ENCODE data around the gene GLB1L.

The GLB1L gene

DNA sequence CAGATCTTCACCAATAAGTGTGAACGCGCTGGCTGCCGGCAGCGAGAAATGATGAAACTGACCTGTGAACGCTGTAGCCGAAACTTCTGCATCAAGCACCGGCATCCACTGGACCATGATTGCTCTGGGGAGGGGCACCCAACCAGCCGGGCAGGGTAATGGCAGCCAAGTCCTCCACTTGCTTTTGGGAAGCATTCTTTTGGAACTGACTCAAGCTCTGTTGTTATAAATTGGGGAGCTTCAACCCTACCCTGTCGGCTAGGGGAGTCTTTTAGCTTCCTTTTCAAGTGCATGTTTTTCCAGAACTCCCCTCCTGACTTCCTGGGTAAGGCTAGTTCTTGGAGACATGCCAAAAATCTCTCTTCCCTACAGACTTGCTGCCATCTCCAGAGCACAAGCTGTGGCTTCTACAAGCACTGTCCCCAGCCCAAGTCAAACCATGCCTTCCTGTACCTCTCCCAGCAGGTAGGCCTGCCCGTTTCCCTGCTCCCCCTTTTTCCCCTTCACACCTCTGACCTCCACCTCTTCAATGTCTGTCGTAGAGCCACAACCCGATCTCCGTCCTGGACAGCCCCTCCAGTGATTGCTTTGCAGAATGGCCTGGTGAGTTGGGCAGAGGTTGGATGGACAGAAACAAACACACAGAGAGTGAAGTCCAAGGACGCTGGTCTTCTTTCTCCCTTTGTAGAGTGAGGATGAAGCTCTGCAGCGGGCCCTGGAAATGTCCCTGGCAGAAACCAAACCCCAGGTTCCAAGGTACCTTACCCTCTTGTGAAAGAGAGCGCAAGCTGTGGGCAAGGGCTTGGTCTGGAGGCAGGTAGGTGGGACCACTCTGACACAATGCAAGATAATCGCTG lies 37.1 kb downstream of the GLB1L start:
- no peaks in the 10 kb centered on the region for H4K20me1 ChIP-seq (ENCODE audit: insufficient read depth, low read length)
- H3K79me2 ChIP-seq (ENCODE audit: low read length), result peaks cover 12% of the 10 kb centered on the region; the same call in 1 of the 2 replicates
- H3K9ac ChIP-seq (ENCODE audit: low read length), result no peak overlapping the region
- DNase-seq, result no peak
- H3K36me3 ChIP-seq (replicated peaks; ENCODE audit: insufficient read depth, low read length), result no peaks in the 10 kb centered on the region
- no peak overlapping the region for H2AFZ ChIP-seq (ENCODE audit: low read length)
- H3K27me3 ChIP-seq (replicated peaks; ENCODE audit: insufficient read depth, low read length), result no peaks in the 10 kb centered on the region
- no peak overlapping the region for H3K27ac ChIP-seq (ENCODE audit: low read length)
- peaks cover 13% of the 10 kb centered on the region for H3F3A ChIP-seq (ENCODE audit: insufficient read depth, low read length)
- peak overlapping the region; percentile 88; the same call in 1 of the 2 replicates for H3K4me2 ChIP-seq (ENCODE audit: low read depth, low read length)
- TF ChIP-seq, protein P1, sequence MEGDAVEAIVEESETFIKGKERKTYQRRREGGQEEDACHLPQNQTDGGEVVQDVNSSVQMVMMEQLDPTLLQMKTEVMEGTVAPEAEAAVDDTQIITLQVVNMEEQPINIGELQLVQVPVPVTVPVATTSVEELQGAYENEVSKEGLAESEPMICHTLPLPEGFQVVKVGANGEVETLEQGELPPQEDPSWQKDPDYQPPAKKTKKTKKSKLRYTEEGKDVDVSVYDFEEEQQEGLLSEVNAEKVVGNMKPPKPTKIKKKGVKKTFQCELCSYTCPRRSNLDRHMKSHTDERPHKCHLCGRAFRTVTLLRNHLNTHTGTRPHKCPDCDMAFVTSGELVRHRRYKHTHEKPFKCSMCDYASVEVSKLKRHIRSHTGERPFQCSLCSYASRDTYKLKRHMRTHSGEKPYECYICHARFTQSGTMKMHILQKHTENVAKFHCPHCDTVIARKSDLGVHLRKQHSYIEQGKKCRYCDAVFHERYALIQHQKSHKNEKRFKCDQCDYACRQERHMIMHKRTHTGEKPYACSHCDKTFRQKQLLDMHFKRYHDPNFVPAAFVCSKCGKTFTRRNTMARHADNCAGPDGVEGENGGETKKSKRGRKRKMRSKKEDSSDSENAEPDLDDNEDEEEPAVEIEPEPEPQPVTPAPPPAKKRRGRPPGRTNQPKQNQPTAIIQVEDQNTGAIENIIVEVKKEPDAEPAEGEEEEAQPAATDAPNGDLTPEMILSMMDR (IDR thresholded peaks at IDR 0.05; ENCODE audit: low read length), result no peak
- TF ChIP-seq EZH2 (optimal IDR thresholded peaks at IDR 0.05; ENCODE audit: low read depth, low read length) (no peak), EZH2phosphoT487 (IDR thresholded peaks at IDR 0.05; ENCODE audit: low read length) (no peak)
- no peak overlapping the region for H3K4me3 ChIP-seq (ENCODE audit: low read length)
- no peaks in the 10 kb centered on the region for H3K9me3 ChIP-seq (replicated peaks; ENCODE audit: insufficient read depth, low read length)
- no peaks in the 10 kb centered on the region for H3K9me2 ChIP-seq (replicated peaks; ENCODE audit: insufficient read depth, low read length)
- peaks cover 10% of the 10 kb centered on the region; the same call in 1 of the 2 replicates for H3K4me1 ChIP-seq (ENCODE audit: low read length)

DNA sequence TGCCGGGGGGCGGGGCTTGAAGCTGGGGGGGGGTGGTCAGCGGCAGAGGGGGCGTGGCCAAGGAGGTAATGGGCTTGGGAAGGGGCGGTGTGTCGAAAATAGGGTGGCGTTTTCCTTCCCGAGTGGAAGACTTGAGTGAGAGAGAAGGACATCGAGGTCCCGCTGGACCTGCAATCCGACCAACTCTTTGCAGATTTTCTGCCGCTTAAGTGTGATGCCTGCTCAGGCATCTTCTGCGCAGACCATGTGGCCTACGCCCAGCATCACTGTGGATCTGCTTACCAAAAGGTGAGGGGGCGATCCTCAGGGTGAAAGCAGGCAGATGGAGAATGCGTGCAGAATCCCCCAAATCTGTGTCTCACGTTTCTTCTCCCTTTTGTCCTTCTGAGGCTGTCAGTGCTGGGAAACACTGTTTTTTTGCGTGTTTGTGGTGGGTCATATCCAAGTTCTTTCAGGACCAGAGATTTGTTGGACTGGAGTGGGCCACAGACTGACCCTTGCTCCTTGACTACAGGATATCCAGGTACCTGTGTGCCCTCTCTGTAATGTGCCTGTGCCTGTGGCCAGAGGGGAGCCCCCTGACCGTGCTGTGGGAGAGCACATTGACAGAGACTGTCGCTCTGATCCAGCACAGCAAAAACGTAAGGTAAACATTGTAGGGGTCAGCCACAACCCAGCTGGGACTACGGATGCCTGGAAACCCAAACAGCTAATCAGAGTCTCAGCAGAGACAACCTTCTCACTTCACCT lies 37.9 kb downstream of the GLB1L start:
- no peak overlapping the region for H2AFZ ChIP-seq (ENCODE audit: low read length)
- H3K4me1 ChIP-seq (ENCODE audit: low read length), result peaks cover 10% of the 10 kb centered on the region; the same call in 1 of the 2 replicates
- H3K9me2 ChIP-seq (replicated peaks; ENCODE audit: insufficient read depth, low read length), result no peaks in the 10 kb centered on the region
- peak overlapping the region; percentile 84 for H3K4me3 ChIP-seq (ENCODE audit: low read length)
- no peak for DNase-seq
- TF ChIP-seq, protein P1 (IDR thresholded peaks at IDR 0.05; ENCODE audit: low read length), result no peak
- H3K4me2 ChIP-seq (ENCODE audit: low read depth, low read length), result peak overlapping the region; percentile 88
- H4K20me1 ChIP-seq (ENCODE audit: insufficient read depth, low read length), result no peaks in the 10 kb centered on the region
- H3K27ac ChIP-seq (ENCODE audit: low read length), result peak overlapping the region; percentile 79; the same call in 1 of the 2 replicates
- H3K36me3 ChIP-seq (replicated peaks; ENCODE audit: insufficient read depth, low read length), result no peaks in the 10 kb centered on the region
- peaks cover 12% of the 10 kb centered on the region; the same call in 1 of the 2 replicates for H3K79me2 ChIP-seq (ENCODE audit: low read length)
- H3K9me3 ChIP-seq (replicated peaks; ENCODE audit: insufficient read depth, low read length), result no peaks in the 10 kb centered on the region
- H3K27me3 ChIP-seq (replicated peaks; ENCODE audit: insufficient read depth, low read length), result no peaks in the 10 kb centered on the region
- peaks cover 13% of the 10 kb centered on the region for H3F3A ChIP-seq (ENCODE audit: insufficient read depth, low read length)
- peak overlapping the region; percentile 81; the same call in 1 of the 2 replicates for H3K9ac ChIP-seq (ENCODE audit: low read length)

DNA sequence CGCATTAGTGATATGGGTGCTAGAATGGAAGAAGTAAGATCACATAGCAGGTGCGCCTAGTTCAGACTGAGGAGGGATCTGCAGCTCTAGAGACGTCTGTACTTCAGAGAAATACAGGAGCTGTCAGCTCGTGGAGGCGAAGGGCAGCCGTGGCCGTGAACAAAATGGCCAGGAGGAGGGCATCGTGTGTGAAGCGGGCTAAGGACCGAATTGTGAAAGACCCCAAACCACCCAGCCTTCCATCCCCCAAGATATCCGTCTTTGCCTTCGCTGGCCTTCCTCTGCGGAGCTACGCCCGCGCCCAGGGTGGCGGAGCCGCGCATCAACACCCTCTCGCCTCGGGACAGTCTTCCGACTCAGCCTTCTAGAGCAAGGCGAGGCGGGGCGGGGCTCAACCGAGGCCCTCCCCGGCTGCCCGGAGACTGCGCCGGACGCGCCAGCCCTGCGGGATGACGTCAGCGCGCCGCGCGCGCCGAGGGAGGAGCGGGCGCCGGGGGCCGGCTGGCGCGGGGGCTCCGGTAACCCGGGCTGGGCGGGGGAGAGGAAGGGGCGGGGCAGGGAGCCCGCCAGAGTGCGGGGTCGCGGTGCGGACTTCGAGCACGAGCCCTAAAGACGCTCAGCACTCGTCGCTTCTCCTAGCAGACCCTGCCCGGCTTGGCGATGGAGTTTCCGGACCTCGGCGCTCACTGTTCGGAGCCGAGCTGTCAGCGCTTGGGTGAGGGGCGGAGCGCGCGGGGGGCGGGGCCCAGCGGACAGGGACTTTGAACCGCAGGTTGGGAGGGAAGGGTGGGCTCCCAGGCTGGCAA lies 38.7 kb downstream of the GLB1L start, which contains the start of gene ZFAND2B:
TSS of gene ZFAND2B (plus strand) at position 455 of the 806 bp plus-strand sequence. CDS start at position 661, 206 bp downstream.
- peaks cover 10% of the 10 kb centered on the region; the same call in 1 of the 2 replicates for H3K4me1 ChIP-seq (ENCODE audit: low read length)
- no peaks in the 10 kb centered on the region for H3K9me2 ChIP-seq (replicated peaks; ENCODE audit: insufficient read depth, low read length)
- H3K9me3 ChIP-seq (replicated peaks; ENCODE audit: insufficient read depth, low read length), result no peaks in the 10 kb centered on the region
- no peaks in the 10 kb centered on the region for H3K36me3 ChIP-seq (replicated peaks; ENCODE audit: insufficient read depth, low read length)
- peak within 1 kb of the TSS; percentile 84 for H3K4me3 ChIP-seq (ENCODE audit: low read length)
- H3K27ac ChIP-seq (ENCODE audit: low read length), result peak within 1 kb of the TSS; percentile 79
- H3K4me2 ChIP-seq (ENCODE audit: low read depth, low read length), result peak within 1 kb of the TSS; percentile 88
- peaks cover 13% of the 10 kb centered on the region for H3F3A ChIP-seq (ENCODE audit: insufficient read depth, low read length)
- H4K20me1 ChIP-seq (ENCODE audit: insufficient read depth, low read length), result no peaks in the 10 kb centered on the region
- TF ChIP-seq, protein P1 (IDR thresholded peaks at IDR 0.05; ENCODE audit: low read length), result no peak
- no peak for TF ChIP-seq EZH2 (optimal IDR thresholded peaks at IDR 0.05; ENCODE audit: low read depth, low read length)
- no peak for TF ChIP-seq EZH2phosphoT487 (IDR thresholded peaks at IDR 0.05; ENCODE audit: low read length)
- H2AFZ ChIP-seq (ENCODE audit: low read length), result peak within 1 kb of the TSS; percentile 82
- DNase-seq, result peak; percentile 96
- no peaks in the 10 kb centered on the region for H3K27me3 ChIP-seq (replicated peaks; ENCODE audit: insufficient read depth, low read length)
- H3K9ac ChIP-seq (ENCODE audit: low read length), result peak within 1 kb of the TSS; percentile 81
- peaks cover 12% of the 10 kb centered on the region; the same call in 1 of the 2 replicates for H3K79me2 ChIP-seq (ENCODE audit: low read length)

All from MM.1S (cell line).